ENCODE measurements around the gene EEFSEC.

Gene EEFSEC

DNA sequence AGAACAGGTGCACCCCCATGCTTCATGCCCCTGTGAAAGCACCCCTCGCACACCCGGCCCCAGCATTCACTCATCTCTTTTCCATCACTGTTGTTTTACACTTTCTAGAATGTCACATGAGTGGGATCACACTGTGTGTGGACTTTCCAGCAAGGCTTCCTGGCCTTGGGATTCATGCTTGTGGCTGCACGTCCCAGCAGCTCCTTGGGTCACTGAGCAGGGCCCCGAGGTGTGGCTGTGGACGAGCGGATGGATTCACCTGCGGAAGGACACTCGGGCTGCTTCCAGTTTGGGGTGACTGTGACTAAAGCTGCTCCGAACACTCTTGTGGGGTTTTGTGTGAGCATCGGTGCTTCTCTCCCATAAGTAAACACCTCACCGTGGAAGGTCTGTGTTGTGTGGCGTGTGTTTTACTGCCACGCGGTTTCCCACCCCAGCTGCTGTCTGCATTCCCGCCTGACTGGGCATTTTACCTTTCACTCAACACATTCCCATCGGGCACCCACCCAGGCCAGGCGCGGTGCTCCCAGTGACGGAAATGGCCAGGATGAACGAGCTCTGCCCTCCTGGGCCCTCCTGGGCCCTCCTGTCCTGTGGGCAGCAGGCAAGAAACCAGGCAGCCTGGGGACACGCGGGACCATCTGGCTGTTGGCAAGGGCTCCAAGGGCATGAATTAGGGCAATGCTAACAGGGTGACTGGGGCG is 272.0 kb downstream of the EEFSEC start:
- DNase-seq (ENCODE audit: low read depth, low spot score): no peak

DNA sequence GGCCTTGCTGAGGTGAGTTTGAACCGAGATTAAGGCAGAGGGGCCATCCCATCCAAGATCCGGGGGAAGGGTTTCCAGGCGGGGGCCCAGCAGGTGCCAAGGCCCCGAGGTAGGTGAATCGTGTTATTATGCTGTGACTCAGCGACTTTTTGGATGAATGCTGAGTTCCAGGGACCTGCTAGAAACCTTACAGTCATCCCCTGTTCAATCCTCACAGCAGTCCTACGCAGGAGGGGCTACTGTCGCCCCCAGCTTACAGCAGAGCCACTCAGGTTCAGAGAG is 272.5 kb downstream of the EEFSEC start:
- no peak for DNase-seq (ENCODE audit: low read depth, low spot score)

DNA sequence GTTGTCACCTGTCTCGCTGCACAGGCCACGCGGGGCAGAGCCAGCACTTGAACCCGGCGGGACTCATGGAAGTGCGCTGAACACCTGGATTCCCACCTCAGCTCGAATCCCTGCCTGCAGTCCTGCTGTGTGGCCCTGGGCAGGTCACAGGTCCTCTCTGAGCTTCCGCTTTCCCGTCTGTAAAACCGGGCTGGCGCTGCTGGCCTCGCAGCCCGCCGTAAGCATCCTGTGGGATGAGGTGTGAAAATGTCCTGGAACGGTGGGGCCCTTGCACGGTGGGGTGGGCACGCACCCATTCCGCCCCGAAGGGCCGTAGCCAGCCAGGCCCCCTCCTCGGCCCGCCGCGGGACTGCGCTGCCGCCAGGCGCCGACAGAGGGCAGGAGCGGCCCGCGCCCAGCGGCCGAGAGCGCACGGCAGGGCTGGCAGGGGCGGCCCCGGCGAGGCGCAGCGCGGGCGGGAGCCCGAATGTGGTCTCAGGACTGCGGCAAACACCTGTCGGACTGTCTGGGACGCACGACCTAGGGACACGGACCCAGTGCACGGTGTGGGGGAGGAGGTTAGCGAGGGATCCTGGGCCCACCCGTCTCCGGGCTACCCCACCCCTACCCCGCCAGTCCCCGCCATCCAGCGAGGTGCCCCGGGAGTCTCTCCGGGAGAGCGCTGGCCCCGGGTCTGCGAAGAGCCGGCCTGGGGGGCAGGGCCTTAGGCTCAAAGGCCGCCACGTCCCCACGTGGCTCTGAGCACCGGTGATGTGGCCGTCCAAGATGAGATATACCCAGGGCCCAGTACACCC is 273.0 kb downstream of the EEFSEC start:
- DNase-seq (ENCODE audit: low read depth, low spot score): peak; percentile 76

DNA sequence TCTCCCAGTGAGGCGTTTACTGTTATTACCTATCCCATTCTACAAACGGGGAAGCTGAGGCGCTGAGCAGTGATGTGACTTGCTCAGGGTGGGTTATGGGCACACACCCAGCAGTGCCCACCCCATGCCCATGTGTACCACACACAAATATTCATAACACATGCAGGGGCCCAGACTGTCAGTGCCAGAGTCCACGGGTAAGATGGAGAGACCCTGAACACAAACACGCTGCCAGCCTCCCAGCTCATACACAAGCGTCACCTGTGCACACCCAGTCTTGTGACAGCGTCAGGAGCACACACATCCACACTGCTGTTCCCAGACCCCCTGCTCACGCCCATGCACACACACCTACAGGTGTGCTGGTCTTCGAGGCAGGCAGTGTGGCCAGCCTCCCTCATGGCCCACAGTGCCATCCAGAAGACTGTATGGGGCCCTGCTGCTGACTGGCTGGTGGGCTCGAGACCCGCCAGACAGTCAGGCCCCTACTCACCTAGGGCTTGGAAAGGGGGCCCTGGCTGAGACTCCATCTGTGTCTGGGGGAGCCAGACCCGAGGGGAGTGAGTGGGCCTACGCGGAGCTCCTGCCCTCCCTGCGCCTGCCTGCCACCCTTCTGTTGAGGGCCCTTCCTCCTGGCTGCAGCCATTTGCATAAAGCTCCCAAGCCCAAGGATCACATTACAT is 274.0 kb downstream of the EEFSEC start:
- DNase-seq (ENCODE audit: low read depth, low spot score): no peak

GRCh38 chr3:128427872-128428822 is 274.9 kb downstream of the EEFSEC start:
- DNase-seq (ENCODE audit: low read depth, low spot score): no peak

- no peak for DNase-seq (ENCODE audit: low read depth, low spot score)
Observed at GRCh38 chr3:128429275-128429674, 276.0 kb downstream of the EEFSEC start.

- no peak for DNase-seq (ENCODE audit: low read depth, low spot score)
Observed at GRCh38 chr3:128429751-128430150, 276.5 kb downstream of the EEFSEC start.

DNA sequence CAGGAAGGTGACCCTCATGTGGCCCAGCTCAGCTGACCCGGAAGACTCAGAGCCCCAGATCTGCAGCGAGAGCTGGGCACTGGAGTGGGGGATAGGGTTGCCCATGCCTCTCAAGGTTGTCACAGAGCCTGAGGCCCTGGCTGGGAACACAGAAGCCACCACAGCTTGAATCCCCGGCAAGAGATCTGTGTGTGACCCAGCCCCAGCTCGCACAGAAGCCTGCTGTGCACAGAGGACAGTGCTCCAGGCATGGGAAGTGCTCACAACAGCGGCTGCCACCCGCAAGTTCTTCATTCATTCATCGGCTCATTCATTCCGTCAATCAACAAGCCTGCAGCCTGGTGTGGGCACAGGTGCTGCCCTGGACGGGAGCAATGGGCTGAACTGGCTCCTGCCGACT is 277.0 kb downstream of the EEFSEC start:
- DNase-seq (ENCODE audit: low read depth, low spot score): no peak

DNA sequence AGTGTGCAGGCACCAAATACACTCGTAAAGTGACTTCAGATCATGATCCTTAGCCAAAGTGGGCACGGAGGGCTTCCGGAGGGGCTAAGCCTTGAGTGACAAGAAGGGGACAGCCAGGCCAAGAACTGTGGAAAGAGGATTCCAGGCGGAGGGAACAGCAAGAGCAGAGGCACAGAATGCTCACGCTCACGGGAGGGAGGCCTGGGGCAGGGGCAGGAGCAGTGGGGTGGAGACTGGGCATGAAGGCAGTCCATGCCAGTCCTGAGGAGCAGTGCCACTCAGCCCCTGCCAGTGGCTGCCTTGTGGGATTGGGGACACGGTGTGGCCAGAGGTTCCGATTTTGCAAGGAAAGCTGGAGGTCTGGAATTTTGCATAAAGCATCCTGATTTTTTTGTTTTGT is 277.4 kb downstream of the EEFSEC start:
- DNase-seq (ENCODE audit: low read depth, low spot score): no peak

GRCh38 chr3:128431803-128432300 is 278.6 kb downstream of the EEFSEC start:
- DNase-seq (ENCODE audit: low read depth, low spot score): no peak

GRCh38 chr3:128432301-128432970 is 279.2 kb downstream of the EEFSEC start:
- DNase-seq (ENCODE audit: low read depth, low spot score): peak; percentile 74

GRCh38 chr3:128432971-128433836 is 279.9 kb downstream of the EEFSEC start:
- peak; percentile 77 for DNase-seq (ENCODE audit: low read depth, low spot score)

GRCh38 chr3:128433837-128434165 is 280.5 kb downstream of the EEFSEC start:
- peak; percentile 96 for DNase-seq (ENCODE audit: low read depth, low spot score)

- DNase-seq (ENCODE audit: low read depth, low spot score): no peak
Observed at GRCh38 chr3:128434524-128434923, 281.2 kb downstream of the EEFSEC start.

DNA sequence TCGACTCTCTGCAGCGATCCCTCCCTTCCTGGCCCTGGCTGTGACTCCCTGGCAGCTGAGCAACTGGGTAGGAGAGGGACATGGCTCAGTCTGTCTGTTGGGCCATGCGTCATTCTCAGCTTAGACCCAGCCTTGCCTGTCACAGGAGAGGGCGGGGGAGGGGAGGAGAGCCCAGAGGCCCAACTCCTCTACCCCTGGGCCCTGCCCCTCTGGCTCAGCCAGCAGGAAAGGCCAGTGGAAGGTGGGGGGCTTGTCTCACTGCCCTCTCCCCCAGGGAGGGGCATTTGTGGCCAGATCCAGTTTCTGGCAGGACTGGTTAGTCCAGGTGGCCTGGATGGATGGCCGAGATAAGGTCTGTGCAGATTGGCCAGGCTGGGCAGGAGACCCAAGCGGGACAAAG is 281.8 kb downstream of the EEFSEC start:
- DNase-seq (ENCODE audit: low read depth, low spot score): peak; percentile 95

DNA sequence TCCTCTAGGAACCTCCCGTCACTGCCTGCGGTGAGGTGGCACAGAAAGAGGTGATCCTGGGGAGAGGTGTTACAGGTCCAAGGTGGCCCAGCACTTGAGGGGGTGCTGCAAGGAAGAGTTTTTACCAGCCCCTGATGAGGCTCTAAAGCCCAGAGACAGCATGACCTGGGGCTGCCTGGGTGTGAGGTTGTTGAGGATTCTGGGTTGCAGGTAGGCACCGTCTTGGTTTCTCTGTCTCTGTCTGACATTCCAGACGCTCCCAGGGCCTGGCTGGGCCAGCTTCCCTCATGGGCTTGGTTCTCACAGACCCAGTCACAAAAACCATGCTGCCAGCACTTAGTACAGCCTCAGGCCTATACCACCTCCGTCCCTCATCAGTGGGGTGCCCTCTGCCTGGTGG is 282.3 kb downstream of the EEFSEC start:
- DNase-seq (ENCODE audit: low read depth, low spot score): peak; percentile 62

- no peak for DNase-seq (ENCODE audit: low read depth, low spot score)
Observed at GRCh38 chr3:128436214-128436613, 282.9 kb downstream of the EEFSEC start.

DNA sequence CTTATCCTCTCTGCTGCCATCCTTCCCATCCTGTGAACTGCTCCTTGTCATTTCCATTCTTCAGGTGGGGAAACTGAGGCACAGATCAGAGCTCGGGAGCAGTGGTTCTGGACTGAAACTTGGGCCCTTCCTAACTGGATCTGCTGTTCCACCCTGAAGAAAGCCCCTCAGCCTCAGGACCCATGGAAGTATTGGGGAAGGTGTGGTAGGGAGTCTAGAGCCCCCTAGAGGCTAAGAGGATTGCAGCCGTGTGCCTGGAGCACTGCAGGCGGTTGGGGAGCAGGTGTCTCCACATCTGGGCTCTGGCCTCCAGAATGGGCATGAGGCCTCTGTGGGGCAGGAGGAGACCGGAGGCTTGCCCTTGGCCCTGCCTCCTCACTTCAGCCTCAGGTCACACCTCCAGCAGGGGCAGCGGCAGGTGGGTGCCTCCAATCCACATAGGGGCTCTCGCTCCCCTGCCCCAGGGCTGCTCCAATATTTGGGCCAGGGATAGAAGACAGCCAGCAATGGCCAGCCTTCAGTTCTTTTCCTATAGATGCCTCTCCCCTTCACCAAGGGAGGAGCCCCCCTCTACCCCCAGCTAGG is 285.3 kb downstream of the EEFSEC start:
- DNase-seq (ENCODE audit: low read depth, low spot score): no peak

GRCh38 chr3:128439226-128439625 is 285.9 kb downstream of the EEFSEC start:
- DNase-seq (ENCODE audit: low read depth, low spot score): no peak

- peak; percentile 79 for DNase-seq (ENCODE audit: low read depth, low spot score)
Observed at GRCh38 chr3:128442070-128442469, 288.8 kb downstream of the EEFSEC start.
